HepG2 (cell line): ENCODE measurements around the gene TMEM167B. TPM values are rescaled to one million over a fixed set of nuclear protein-coding genes. Genes with fewer than 3 reads are reported as not detected.
A peak's percentile ranks its signal among the peaks of the same experiment; 100 is the strongest.

ENCODE experiments used
- ATRX ChIP-seq: sonication (generic); formaldehyde crosslinking; IDR thresholded peaks from 2 replicates; pipeline ENCODE4 v1.4.0; 2020; ENCODE audit warnings: missing genetic modification reagents, borderline replicate concordance
- EZH2 ChIP-seq: conservative IDR thresholded peaks from 2 replicates; pipeline ENCODE4 v1.6.1; 2012; ENCODE audit warnings: mild to moderate bottlenecking, low read depth, low read length, moderate library complexity
- HMGA1 ChIP-seq: sonication (generic); formaldehyde crosslinking; conservative IDR thresholded peaks from 2 replicates; pipeline ENCODE4 v1.4.0; 2020; ENCODE audit warnings: missing genetic modification reagents
- MAZ ChIP-seq, 2 experiments: sonication (generic) in 1 of 2; formaldehyde crosslinking in 1 of 2; IDR thresholded peaks; 2 replicates each; pipeline versions ENCODE4 v1.5.0 to v1.6.1; 2012 to 2020; ENCODE audit warnings: low read depth in 2 of 2, mild to moderate bottlenecking in 2 of 2, borderline replicate concordance in 1 of 2, improper control_type of control experiment in 1 of 2, low read length in 1 of 2, missing genetic modification reagents in 1 of 2, moderate library complexity in 1 of 2
- RFX1 ChIP-seq: fragments of 450-650 bp; IDR thresholded peaks from 2 replicates; pipeline ENCODE4 v1.6.1; 2017
- ZNF12 ChIP-seq: sonication (generic); formaldehyde crosslinking; IDR thresholded peaks from 2 replicates; pipeline ENCODE4 v1.5.0; 2020; ENCODE audit warnings: missing genetic modification reagents
- ZNF337 ChIP-seq: sonication (generic); formaldehyde crosslinking; IDR thresholded peaks from 2 replicates; pipeline ENCODE4 v1.5.1; 2020; ENCODE audit warnings: missing genetic modification reagents, low read depth, mild to moderate bottlenecking, borderline replicate concordance
- ZNF510 ChIP-seq: sonication (generic); formaldehyde crosslinking; IDR thresholded peaks from 2 replicates; pipeline ENCODE4 v1.4.0; 2020; ENCODE audit warnings: low read depth, mild to moderate bottlenecking, missing genetic modification reagents
- polyA plus RNA-seq, 8 experiments: library from polyadenylated mRNA; depleted of rRNA in 3 of 8; stranded (reverse) in 7 of 8; unstranded in 1 of 8; fragments of >200 nt; fragmentation: Illumina TruSeq in 4 of 8; extraction: Trizol in 4 of 8; gene quantifications; 2 replicates each; pipeline versions ENCODE4 v1.2.1 to v1.2.3, GENCODE V29; 2011 to 2016; ENCODE audit warnings: low read depth in 4 of 8, missing spikeins in 1 of 8, mixed read lengths in 1 of 8; ENCODE audit not compliant: insufficient read depth in 1 of 8
- total RNA-seq, 5 experiments: library from RNA; depleted of rRNA; stranded (reverse); fragments of >200 nt; fragmentation: Illumina TruSeq; extraction: Trizol; gene quantifications; 2 replicates each; pipeline ENCODE4 v1.2.3, GENCODE V29; 2016; ENCODE audit warnings: low read depth in 1 of 5
- TF ChIP-seq, protein P1 (sequence below): sonication (generic); formaldehyde crosslinking; IDR thresholded peaks from 2 replicates; pipeline ENCODE4 v1.4.0; 2020; ENCODE audit warnings: missing genetic modification reagents
- TF ChIP-seq, protein P2 (sequence below), 2 experiments: sonication (generic) in 1 of 2; formaldehyde crosslinking in 1 of 2; IDR thresholded peaks; 2 replicates each; pipeline versions ENCODE4 v1.4.0 to v1.6.1; 2018 to 2020; ENCODE audit warnings: missing genetic modification reagents in 2 of 2, borderline replicate concordance in 1 of 2, low read depth in 1 of 2, mild to moderate bottlenecking in 1 of 2, missing biosample characterization in 1 of 2
- TF ChIP-seq, protein P3 (sequence below): sonication (generic); formaldehyde crosslinking; IDR thresholded peaks from 2 replicates; pipeline ENCODE4 v1.5.0; 2020; ENCODE audit warnings: mild to moderate bottlenecking, missing genetic modification reagents
- TF ChIP-seq, protein P4 (sequence below): sonication (generic); formaldehyde crosslinking; IDR thresholded peaks from 2 replicates; pipeline ENCODE4 v1.4.0; 2020; ENCODE audit warnings: missing genetic modification reagents, borderline replicate concordance
- TF ChIP-seq, protein P5 (sequence below): IDR thresholded peaks from 2 replicates; pipeline ENCODE4 v1.6.1; 2012; ENCODE audit warnings: inconsistent platforms
- TF ChIP-seq, protein P6 (sequence below): IDR thresholded peaks from 2 replicates; pipeline ENCODE4 v1.6.1; 2018; ENCODE audit warnings: missing genetic modification reagents, mild to moderate bottlenecking, missing compliant biosample characterization

Gene TMEM167B
- total and polyA plus RNA-seq, 2 of the 13 experiments (the other 11 are each of a cell fraction or from before 2014, with no cell fraction given), result 9.5 to 22.4 TPM

DNA sequence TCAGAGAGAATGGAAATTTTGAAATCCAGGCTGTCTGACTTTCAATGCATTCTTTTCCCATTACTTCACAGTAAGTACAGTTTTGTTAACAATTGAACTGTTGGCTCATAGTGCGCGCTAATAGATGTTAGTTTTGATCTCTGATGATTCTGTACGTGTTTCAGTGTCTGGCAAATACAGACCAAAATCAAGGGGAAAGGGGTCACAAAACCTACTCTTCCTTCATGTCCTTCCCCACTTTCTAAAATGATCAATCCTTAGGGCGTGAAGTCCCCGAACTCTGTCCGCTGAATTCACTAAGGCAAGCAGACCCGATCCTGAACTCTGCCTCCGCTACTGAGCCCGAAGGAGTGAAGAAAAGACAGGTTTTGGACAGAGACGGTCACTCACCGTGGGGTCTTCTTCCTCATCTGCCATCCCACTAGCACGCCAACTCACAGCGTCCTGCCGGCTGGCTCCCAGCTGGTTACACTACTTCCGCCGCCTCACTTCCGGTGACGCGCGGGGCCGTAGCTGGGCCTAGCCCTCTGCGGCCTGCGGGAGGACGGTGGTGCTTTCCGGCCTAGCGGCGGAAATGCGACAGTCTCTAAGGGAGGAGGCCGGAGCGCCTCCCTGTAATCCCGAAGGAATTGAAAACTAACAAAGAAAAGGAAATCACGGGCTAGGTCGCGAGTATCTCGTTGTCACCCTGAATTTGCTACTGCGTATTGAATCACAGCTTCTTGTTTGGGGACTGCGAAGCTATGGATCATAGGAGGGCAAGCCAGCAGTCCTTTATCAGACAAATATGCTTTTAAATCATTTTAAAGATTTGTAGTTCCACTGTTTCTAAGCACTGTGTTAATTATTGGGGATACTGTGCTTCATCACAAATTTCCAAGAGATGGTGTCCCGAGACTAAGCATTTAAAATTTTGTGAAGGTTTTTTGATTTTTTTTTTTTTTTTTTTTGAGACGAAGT is 14.8 kb upstream of the TMEM167B start, which contains the start of gene TAF13 (continued):
- TF ChIP-seq, protein P1, sequence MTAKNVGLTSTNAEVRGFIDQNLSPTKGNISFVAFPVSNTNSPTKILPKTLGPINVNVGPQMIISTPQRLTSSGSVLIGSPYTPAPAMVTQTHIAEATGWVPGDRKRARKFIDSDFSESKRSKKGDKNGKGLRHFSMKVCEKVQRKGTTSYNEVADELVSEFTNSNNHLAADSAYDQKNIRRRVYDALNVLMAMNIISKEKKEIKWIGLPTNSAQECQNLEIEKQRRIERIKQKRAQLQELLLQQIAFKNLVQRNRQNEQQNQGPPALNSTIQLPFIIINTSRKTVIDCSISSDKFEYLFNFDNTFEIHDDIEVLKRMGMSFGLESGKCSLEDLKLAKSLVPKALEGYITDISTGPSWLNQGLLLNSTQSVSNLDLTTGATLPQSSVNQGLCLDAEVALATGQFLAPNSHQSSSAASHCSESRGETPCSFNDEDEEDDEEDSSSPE, result peak; percentile 58
- TF ChIP-seq HMGA1 (CRISPR knock-in tag) (no peak), ZNF337 (no peak), MAZ (IDR thresholded peaks at IDR 0.05; ENCODE audit: borderline replicate concordance, low read depth, low read length) (no peak), MAZ (CRISPR knock-in tag; IDR thresholded peaks at IDR 0.05; ENCODE audit: low read depth) (peak; percentile 72), ATRX (CRISPR knock-in tag) (no peak), ZNF12 (peak; percentile 51; the same call in 1 of the 2 replicates), EZH2 (no peak), ZNF510 (CRISPR knock-in tag) (0 out of 2 replicates have a peak, but pooled peaks have one; percentile 68), RFX1 (no peak)
- TF ChIP-seq, protein P2, sequence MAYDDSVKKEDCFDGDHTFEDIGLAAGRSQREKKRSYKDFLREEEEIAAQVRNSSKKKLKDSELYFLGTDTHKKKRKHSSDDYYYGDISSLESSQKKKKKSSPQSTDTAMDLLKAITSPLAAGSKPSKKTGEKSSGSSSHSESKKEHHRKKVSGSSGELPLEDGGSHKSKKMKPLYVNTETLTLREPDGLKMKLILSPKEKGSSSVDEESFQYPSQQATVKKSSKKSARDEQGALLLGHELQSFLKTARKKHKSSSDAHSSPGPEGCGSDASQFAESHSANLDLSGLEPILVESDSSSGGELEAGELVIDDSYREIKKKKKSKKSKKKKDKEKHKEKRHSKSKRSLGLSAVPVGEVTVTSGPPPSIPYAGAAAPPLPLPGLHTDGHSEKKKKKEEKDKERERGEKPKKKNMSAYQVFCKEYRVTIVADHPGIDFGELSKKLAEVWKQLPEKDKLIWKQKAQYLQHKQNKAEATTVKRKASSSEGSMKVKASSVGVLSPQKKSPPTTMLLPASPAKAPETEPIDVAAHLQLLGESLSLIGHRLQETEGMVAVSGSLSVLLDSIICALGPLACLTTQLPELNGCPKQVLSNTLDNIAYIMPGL (CRISPR knock-in tag; IDR thresholded peaks at IDR 0.05; ENCODE audit: borderline replicate concordance in 1 of 2, low read depth in 1 of 2), result peak; percentile 88 to 90; a peak in 2 of 4 replicates
- TF ChIP-seq, protein P3, sequence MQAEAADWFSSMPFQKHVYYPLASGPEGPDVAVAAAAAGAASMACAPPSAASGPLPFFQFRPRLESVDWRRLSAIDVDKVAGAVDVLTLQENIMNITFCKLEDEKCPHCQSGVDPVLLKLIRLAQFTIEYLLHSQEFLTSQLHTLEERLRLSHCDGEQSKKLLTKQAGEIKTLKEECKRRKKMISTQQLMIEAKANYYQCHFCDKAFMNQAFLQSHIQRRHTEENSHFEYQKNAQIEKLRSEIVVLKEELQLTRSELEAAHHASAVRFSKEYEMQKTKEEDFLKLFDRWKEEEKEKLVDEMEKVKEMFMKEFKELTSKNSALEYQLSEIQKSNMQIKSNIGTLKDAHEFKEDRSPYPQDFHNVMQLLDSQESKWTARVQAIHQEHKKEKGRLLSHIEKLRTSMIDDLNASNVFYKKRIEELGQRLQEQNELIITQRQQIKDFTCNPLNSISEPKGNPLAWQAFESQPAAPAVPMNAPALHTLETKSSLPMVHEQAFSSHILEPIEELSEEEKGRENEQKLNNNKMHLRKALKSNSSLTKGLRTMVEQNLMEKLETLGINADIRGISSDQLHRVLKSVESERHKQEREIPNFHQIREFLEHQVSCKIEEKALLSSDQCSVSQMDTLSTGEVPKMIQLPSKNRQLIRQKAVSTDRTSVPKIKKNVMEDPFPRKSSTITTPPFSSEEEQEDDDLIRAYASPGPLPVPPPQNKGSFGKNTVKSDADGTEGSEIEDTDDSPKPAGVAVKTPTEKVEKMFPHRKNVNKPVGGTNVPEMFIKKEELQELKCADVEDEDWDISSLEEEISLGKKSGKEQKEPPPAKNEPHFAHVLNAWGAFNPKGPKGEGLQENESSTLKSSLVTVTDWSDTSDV, result no peak
- TF ChIP-seq, protein P4, sequence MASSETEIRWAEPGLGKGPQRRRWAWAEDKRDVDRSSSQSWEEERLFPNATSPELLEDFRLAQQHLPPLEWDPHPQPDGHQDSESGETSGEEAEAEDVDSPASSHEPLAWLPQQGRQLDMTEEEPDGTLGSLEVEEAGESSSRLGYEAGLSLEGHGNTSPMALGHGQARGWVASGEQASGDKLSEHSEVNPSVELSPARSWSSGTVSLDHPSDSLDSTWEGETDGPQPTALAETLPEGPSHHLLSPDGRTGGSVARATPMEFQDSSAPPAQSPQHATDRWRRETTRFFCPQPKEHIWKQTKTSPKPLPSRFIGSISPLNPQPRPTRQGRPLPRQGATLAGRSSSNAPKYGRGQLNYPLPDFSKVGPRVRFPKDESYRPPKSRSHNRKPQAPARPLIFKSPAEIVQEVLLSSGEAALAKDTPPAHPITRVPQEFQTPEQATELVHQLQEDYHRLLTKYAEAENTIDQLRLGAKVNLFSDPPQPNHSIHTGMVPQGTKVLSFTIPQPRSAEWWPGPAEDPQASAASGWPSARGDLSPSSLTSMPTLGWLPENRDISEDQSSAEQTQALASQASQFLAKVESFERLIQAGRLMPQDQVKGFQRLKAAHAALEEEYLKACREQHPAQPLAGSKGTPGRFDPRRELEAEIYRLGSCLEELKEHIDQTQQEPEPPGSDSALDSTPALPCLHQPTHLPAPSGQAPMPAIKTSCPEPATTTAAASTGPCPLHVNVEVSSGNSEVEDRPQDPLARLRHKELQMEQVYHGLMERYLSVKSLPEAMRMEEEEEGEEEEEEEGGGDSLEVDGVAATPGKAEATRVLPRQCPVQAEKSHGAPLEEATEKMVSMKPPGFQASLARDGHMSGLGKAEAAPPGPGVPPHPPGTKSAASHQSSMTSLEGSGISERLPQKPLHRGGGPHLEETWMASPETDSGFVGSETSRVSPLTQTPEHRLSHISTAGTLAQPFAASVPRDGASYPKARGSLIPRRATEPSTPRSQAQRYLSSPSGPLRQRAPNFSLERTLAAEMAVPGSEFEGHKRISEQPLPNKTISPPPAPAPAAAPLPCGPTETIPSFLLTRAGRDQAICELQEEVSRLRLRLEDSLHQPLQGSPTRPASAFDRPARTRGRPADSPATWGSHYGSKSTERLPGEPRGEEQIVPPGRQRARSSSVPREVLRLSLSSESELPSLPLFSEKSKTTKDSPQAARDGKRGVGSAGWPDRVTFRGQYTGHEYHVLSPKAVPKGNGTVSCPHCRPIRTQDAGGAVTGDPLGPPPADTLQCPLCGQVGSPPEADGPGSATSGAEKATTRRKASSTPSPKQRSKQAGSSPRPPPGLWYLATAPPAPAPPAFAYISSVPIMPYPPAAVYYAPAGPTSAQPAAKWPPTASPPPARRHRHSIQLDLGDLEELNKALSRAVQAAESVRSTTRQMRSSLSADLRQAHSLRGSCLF (CRISPR knock-in tag), result no peak
- TF ChIP-seq, protein P5, sequence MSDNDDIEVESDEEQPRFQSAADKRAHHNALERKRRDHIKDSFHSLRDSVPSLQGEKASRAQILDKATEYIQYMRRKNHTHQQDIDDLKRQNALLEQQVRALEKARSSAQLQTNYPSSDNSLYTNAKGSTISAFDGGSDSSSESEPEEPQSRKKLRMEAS, result peak; percentile 85
- TF ChIP-seq, protein P6, sequence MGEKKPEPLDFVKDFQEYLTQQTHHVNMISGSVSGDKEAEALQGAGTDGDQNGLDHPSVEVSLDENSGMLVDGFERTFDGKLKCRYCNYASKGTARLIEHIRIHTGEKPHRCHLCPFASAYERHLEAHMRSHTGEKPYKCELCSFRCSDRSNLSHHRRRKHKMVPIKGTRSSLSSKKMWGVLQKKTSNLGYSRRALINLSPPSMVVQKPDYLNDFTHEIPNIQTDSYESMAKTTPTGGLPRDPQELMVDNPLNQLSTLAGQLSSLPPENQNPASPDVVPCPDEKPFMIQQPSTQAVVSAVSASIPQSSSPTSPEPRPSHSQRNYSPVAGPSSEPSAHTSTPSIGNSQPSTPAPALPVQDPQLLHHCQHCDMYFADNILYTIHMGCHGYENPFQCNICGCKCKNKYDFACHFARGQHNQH (CRISPR knock-in tag), result peak; percentile 91; the same call in 1 of the 2 replicates
